Osteoblast (primary cell): ENCODE data around the gene SCLY. TPM values are rescaled to one million over a fixed set of nuclear protein-coding genes. Genes with fewer than 3 reads are reported as not detected.
A peak's percentile ranks its signal among the peaks of the same experiment; 100 is the strongest.

Source experiments
- DNase-seq: peaks from one replicate; pipeline ENCODE4 v3.0.0; 2011; ENCODE audit warnings: low spot score, mixed read lengths; ENCODE audit not compliant: insufficient read length; ENCODE audit errors: missing footprints
- H2AFZ ChIP-seq: 2 replicates; pipeline ENCODE4 v1.6.0; 2011; ENCODE audit warnings: mild to moderate bottlenecking, low read length
- H3K27ac ChIP-seq: 2 replicates; pipeline ENCODE4 v1.5.1; 2011; ENCODE audit warnings: mild to moderate bottlenecking, low read depth, low read length, moderate library complexity
- H3K27me3 ChIP-seq: 2 replicates; pipeline ENCODE4 v1.6.0; 2012; ENCODE audit warnings: mild to moderate bottlenecking, control low read depth, inconsistent platforms, low read length, moderate library complexity; ENCODE audit not compliant: insufficient read depth
- H3K36me3 ChIP-seq: 2 replicates; pipeline ENCODE4 v1.5.1; 2011; ENCODE audit warnings: mild to moderate bottlenecking, low read length, control low read depth, moderate library complexity; ENCODE audit not compliant: insufficient read depth
- H3K4me1 ChIP-seq: 2 replicates; pipeline ENCODE4 v1.5.1; 2011; ENCODE audit warnings: mild to moderate bottlenecking, low read length, control low read depth, moderate library complexity; ENCODE audit not compliant: insufficient read depth
- H3K4me2 ChIP-seq: 2 replicates; pipeline ENCODE4 v1.6.0; 2011; ENCODE audit warnings: mild to moderate bottlenecking, low read length; ENCODE audit not compliant: insufficient read depth
- H3K4me3 ChIP-seq: fragments of 200-600 bp; sonication (generic); 3 replicates; pipeline ENCODE4 v1.5.1; 2012; ENCODE audit warnings: mild to moderate bottlenecking, low read length, inconsistent platforms; ENCODE audit not compliant: insufficient read depth
- H3K79me2 ChIP-seq: 2 replicates; pipeline ENCODE4 v1.6.0; 2012; ENCODE audit warnings: mild to moderate bottlenecking, low read length, control low read depth, inconsistent platforms; ENCODE audit not compliant: insufficient read depth
- H3K9me3 ChIP-seq: 2 replicates; pipeline ENCODE4 v1.5.1; 2011; ENCODE audit warnings: low read depth, low read length, control low read depth
- H4K20me1 ChIP-seq: 2 replicates; pipeline ENCODE4 v1.6.0; 2012; ENCODE audit warnings: mild to moderate bottlenecking, low read length, control low read depth; ENCODE audit not compliant: insufficient read depth
- CTCF ChIP-seq: IDR thresholded peaks from 2 replicates; pipeline ENCODE4 v1.5.1; 2011; ENCODE audit warnings: mild to moderate bottlenecking, low read depth, low read length, moderate library complexity; ENCODE audit errors: extremely low read depth
- total RNA-seq: library from RNA; depleted of rRNA; stranded (reverse); fragments of >200 nt; gene quantifications from 2 replicates; pipeline ENCODE4 v1.2.3, GENCODE V29; 2012

Gene SCLY
- total RNA-seq, 1 donor, result 11.6 TPM

- peaks cover 5% of the 10 kb centered on the region for H3K79me2 ChIP-seq
- H3K9me3 ChIP-seq, result no peaks in the 10 kb centered on the region
- TF ChIP-seq CTCF, result no peak
Measured at GRCh38 chr2:238023608-238024007, 37.2 kb upstream of the SCLY start.

GRCh38 chr2:238024986-238025385 lies 35.8 kb upstream of the SCLY start:
- Histone ChIP-seq H3K27me3 (no peaks in the 10 kb centered on the region), H4K20me1 (peaks cover 11% of the 10 kb centered on the region), H3K9me3 (no peaks in the 10 kb centered on the region), H3K4me2 (no peak overlapping the region), H3K4me3 (no peak overlapping the region), H3K4me1 (peaks cover 7% of the 10 kb centered on the region), H3K36me3 (peaks cover 13% of the 10 kb centered on the region), H3K79me2 (peaks cover 5% of the 10 kb centered on the region), H3K27ac (no peak overlapping the region), H2AFZ (no peak overlapping the region)
- peak; percentile 93 for DNase-seq
- TF ChIP-seq CTCF, result no peak

More at GRCh38 chr2:238023608-238024007, 37.2 kb upstream of the SCLY start:
- DNase-seq, result no peak
- Histone ChIP-seq H2AFZ (no peak overlapping the region), H4K20me1 (peaks cover 12% of the 10 kb centered on the region), H3K27ac (no peak overlapping the region), H3K27me3 (no peaks in the 10 kb centered on the region), H3K4me1 (peaks cover 10% of the 10 kb centered on the region), H3K36me3 (peaks cover 7% of the 10 kb centered on the region), H3K4me3 (no peak overlapping the region), H3K4me2 (no peak overlapping the region)

GRCh38 chr2:238025741-238026360 lies 35.0 kb upstream of the SCLY start:
- Histone ChIP-seq H3K4me1 (peaks cover 4% of the 10 kb centered on the region), H3K4me2 (no peak overlapping the region), H3K27me3 (no peaks in the 10 kb centered on the region), H3K27ac (no peak overlapping the region), H3K4me3 (no peak overlapping the region), H2AFZ (no peak overlapping the region), H3K9me3 (no peaks in the 10 kb centered on the region), H4K20me1 (peaks cover 9% of the 10 kb centered on the region), H3K79me2 (peaks cover 5% of the 10 kb centered on the region), H3K36me3 (peaks cover 22% of the 10 kb centered on the region)
- no peak for TF ChIP-seq CTCF
- no peak for DNase-seq

- no peaks in the 10 kb centered on the region for H3K9me3 ChIP-seq
- H2AFZ ChIP-seq, result no peak overlapping the region
- peaks cover 9% of the 10 kb centered on the region for H4K20me1 ChIP-seq
- peaks cover 30% of the 10 kb centered on the region for H3K36me3 ChIP-seq
- no peak overlapping the region for H3K4me2 ChIP-seq
- H3K79me2 ChIP-seq, result peaks cover 2% of the 10 kb centered on the region
- peaks cover 4% of the 10 kb centered on the region for H3K4me1 ChIP-seq
- no peak for TF ChIP-seq CTCF
- no peaks in the 10 kb centered on the region for H3K27me3 ChIP-seq
- peak; percentile 42 for DNase-seq
- H3K27ac ChIP-seq, result no peak overlapping the region
- H3K4me3 ChIP-seq, result no peak overlapping the region
Measured at GRCh38 chr2:238027058-238027457, 33.7 kb upstream of the SCLY start.
